NB4 (cell line): ENCODE data around the gene FOXI1.

ENCODE experiments used
- DNase-seq: peaks from one replicate; pipeline ENCODE4 v3.0.0; 2010; ENCODE audit warnings: low read depth
- H3K4me3 ChIP-seq: one replicate; pipeline ENCODE4 v1.5.1; 2011; ENCODE audit warnings: mild to moderate bottlenecking, low read depth, low read length, moderate library complexity
- MAX ChIP-seq: IDR thresholded peaks from 2 replicates; pipeline ENCODE4 v1.6.1; 2011; ENCODE audit warnings: low read depth, low read length
- MYC ChIP-seq: IDR thresholded peaks from 2 replicates; pipeline ENCODE4 v1.6.1; 2011; ENCODE audit warnings: low read depth, low read length
- POLR2A ChIP-seq: IDR thresholded peaks from 2 replicates; pipeline ENCODE4 v1.6.1; 2011; ENCODE audit warnings: mild to moderate bottlenecking; ENCODE audit not compliant: insufficient read length; ENCODE audit errors: extremely low read depth
- TF ChIP-seq, protein P1 (sequence below): IDR thresholded peaks from one replicate; pipeline ENCODE4 v1.5.1; 2012; ENCODE audit warnings: low read depth, low read length

The FOXI1 gene

GRCh38 chr5:170076739-170077138, 29.0 kb upstream of the FOXI1 start:
- no peak for DNase-seq
- TF ChIP-seq MYC (no peak), POLR2A (no peak), MAX (no peak)
- TF ChIP-seq, protein P1, sequence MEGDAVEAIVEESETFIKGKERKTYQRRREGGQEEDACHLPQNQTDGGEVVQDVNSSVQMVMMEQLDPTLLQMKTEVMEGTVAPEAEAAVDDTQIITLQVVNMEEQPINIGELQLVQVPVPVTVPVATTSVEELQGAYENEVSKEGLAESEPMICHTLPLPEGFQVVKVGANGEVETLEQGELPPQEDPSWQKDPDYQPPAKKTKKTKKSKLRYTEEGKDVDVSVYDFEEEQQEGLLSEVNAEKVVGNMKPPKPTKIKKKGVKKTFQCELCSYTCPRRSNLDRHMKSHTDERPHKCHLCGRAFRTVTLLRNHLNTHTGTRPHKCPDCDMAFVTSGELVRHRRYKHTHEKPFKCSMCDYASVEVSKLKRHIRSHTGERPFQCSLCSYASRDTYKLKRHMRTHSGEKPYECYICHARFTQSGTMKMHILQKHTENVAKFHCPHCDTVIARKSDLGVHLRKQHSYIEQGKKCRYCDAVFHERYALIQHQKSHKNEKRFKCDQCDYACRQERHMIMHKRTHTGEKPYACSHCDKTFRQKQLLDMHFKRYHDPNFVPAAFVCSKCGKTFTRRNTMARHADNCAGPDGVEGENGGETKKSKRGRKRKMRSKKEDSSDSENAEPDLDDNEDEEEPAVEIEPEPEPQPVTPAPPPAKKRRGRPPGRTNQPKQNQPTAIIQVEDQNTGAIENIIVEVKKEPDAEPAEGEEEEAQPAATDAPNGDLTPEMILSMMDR = no peak
- no peak overlapping the region for H3K4me3 ChIP-seq

GRCh38 chr5:170077526-170077925, 28.2 kb upstream of the FOXI1 start:
- DNase-seq = no peak
- TF ChIP-seq POLR2A = no peak
- TF ChIP-seq, protein P1 = no peak
- no peak for TF ChIP-seq MYC
- TF ChIP-seq MAX = no peak
- no peak overlapping the region for H3K4me3 ChIP-seq

DNA sequence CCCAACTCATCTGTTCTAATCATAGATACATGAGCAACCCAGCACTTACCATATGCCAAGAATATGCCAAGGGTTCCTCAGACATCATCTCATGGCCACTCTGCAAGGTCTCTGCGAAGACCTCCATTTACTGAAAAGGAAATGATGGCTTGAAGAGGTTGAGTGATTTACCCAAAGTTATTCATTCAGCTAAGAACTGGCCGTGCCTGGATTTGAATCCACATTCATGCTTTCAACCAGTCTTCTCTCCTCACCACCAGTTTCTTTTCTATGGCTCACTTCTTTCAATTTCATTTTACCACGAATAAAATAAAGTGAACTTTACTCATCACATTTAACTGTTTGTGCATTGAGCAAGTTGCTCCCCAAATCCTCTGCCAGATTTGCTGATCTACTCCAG, 27.2 kb upstream of the FOXI1 start:
- no peak for DNase-seq
- H3K4me3 ChIP-seq = no peak overlapping the region
- TF ChIP-seq MYC = no peak
- no peak for TF ChIP-seq POLR2A

DNA sequence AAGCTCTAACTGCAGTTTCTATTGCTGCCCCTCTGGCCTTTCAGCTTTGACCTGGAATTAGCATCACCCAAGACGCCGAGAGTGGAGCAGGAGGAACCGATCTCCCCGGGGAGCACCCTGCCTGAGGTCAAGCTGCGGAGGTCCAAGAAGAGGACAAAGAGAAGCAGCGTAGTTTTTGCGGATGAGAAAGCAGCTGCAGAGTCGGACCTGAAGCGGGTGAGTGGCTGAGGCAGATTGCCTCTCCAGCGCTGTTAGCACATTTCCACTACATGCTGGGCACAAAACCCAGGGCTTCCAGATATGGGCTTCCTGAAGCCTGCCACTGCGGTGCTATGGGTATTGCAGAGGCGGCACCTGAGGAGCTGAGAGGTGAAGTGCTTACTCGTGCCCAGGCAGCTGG, 26.8 kb upstream of the FOXI1 start:
- TF ChIP-seq, protein P1 = no peak
- TF ChIP-seq MAX (no peak), MYC (no peak), POLR2A (no peak)
- H3K4me3 ChIP-seq = no peak overlapping the region
- no peak for DNase-seq

DNA sequence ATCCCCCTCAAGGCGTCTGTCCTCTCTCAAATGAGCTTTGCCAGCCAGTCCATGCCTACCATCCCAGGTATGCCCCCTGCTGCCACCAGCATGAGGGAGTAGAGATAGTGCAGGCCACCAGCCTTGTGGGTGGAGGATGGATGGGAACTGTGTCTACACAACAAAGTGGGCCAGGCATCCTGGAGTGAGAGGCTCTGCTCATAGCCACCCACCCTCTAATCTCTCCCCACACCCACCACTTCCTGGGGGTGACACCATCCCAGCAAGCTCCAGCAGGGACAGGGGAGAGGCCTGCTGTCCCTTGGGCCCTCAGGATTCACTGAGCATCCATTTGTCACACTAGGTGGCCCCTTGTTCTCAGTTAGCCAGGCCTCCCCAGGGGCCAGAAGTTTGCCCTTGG, 25.5 kb upstream of the FOXI1 start:
- no peak for DNase-seq
- TF ChIP-seq, protein P1 = no peak
- TF ChIP-seq MAX (no peak), POLR2A (no peak), MYC (no peak)
- H3K4me3 ChIP-seq = no peak overlapping the region

GRCh38 chr5:170080786-170081445, 24.8 kb upstream of the FOXI1 start:
- TF ChIP-seq MAX = no peak
- H3K4me3 ChIP-seq = no peak overlapping the region
- no peak for DNase-seq

DNA sequence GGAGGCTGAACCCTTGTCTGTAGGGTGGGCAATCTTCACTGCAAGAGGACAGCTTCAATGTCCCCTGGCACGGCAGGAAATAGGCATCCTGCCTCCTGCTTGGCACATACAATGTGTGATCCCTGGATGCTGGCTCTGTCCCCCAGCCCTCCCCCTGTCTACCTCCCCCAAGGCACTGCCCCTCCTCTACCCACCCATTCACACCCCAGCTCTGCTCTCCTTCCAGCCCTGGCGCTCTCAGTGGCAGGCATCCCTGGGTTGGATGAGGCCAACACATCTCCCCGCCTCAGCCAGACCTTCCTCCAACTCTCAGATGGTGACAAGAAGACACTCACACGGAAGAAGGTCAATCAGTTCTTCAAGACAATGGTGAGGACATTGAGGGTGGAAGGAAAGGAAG, 24.1 kb upstream of the FOXI1 start:
- DNase-seq = no peak
- H3K4me3 ChIP-seq = no peak overlapping the region
- TF ChIP-seq MAX = no peak
- TF ChIP-seq POLR2A = no peak
- TF ChIP-seq MYC = no peak
- TF ChIP-seq, protein P1 = no peak
